GM12864 (cell line): ENCODE results near the gene EXOC3L2.
"Not testable (repeated sequence)": the region's sequence is repeated elsewhere in the genome, so short reads cannot be mapped to it uniquely, and the experiment has no call there.

Source experiments
- DNase-seq: peaks from one replicate; pipeline ENCODE4 v3.0.0-alpha.2; 2011; ENCODE audit warnings: low read depth
- H3K4me3 ChIP-seq: 2 replicates; pipeline ENCODE4 v1.5.1; 2011; ENCODE audit warnings: mild to moderate bottlenecking, low read depth, low read length, control low read depth
- CTCF ChIP-seq: IDR thresholded peaks from 2 replicates; pipeline ENCODE4 v1.5.1; 2011; ENCODE audit warnings: low read depth, mild to moderate bottlenecking, moderate library complexity, low read length, control low read depth, inconsistent platforms; ENCODE audit errors: missing control alignments

EXOC3L2 gene

GRCh38 chr19:45243144-45243732, 2.0 kb downstream of the EXOC3L2 start:
- no peak overlapping the region for H3K4me3 ChIP-seq
- DNase-seq: no peak
- TF ChIP-seq CTCF: no peak

GRCh38 chr19:45238556-45238955, 6.7 kb downstream of the EXOC3L2 start:
- no peak overlapping the region for H3K4me3 ChIP-seq
- DNase-seq: no peak
- TF ChIP-seq CTCF: no peak

- no peak overlapping the region for H3K4me3 ChIP-seq
- TF ChIP-seq CTCF: no peak
Measured at GRCh38 chr19:45235485-45235884, 9.7 kb downstream of the EXOC3L2 start.

GRCh38 chr19:45234089-45234869, 10.9 kb downstream of the EXOC3L2 start:
- no peak for DNase-seq
- H3K4me3 ChIP-seq: no peak overlapping the region
- TF ChIP-seq CTCF: no peak

More at GRCh38 chr19:45235485-45235884, 9.7 kb downstream of the EXOC3L2 start:
- DNase-seq: no peak

- DNase-seq: no peak
- TF ChIP-seq CTCF: no peak
- H3K4me3 ChIP-seq: no peak overlapping the region
Measured at GRCh38 chr19:45231891-45232290, 13.3 kb downstream of the EXOC3L2 start.

- not testable (repeated sequence) for H3K4me3 ChIP-seq, DNase-seq
Measured at GRCh38 chr19:45229056-45229455, 16.2 kb downstream of the EXOC3L2 start.

GRCh38 chr19:45224645-45225044, 20.6 kb downstream of the EXOC3L2 start:
- H3K4me3 ChIP-seq: no peak overlapping the region
- DNase-seq: no peak
- no peak for TF ChIP-seq CTCF
